Mononuclear cell (primary cell): ENCODE results near the gene ZMYM2. TPM values are rescaled to one million over a fixed set of nuclear protein-coding genes. Genes with fewer than 3 reads are reported as not detected.

Source experiments
- H3K27me3 ChIP-seq: 2 replicates; pipeline ENCODE4 v1.6.0; 2011; ENCODE audit warnings: low read length, control low read depth; ENCODE audit not compliant: insufficient read depth
- H3K4me1 ChIP-seq: 2 replicates; pipeline ENCODE4 v1.5.1; 2011; ENCODE audit warnings: mild to moderate bottlenecking, low read length, control low read depth; ENCODE audit not compliant: insufficient read depth
- H3K4me3 ChIP-seq: 2 replicates; pipeline ENCODE4 v1.5.1; 2011; ENCODE audit warnings: mild to moderate bottlenecking, low read length, moderate library complexity
- H3K9me3 ChIP-seq: 2 replicates; pipeline ENCODE4 v1.5.1; 2011; ENCODE audit warnings: low read depth, mild to moderate bottlenecking, control low read depth, low read length
- total RNA-seq: library from RNA; depleted of rRNA; stranded (reverse); fragments of >200 nt; gene quantifications from one replicate; pipeline ENCODE4 v1.2.3, GENCODE V29; 2012

The ZMYM2 gene
- total RNA-seq: 120 TPM

GRCh38 chr13:19958155-19959111 lies at the start of gene ZMYM2:
ZMYM2 (plus strand) TSS chr13:19958727; CDS start chr13:19993073, 34,346 bp downstream.
- peak within 1 kb of the TSS; percentile 73 for H3K4me3 ChIP-seq
- H3K4me1 ChIP-seq: peaks cover 29% of the 10 kb centered on the region
- no peaks in the 10 kb centered on the region for H3K27me3 ChIP-seq
- H3K9me3 ChIP-seq: no peaks in the 10 kb centered on the region

GRCh38 chr13:19910336-19911072 lies 48.0 kb upstream of the ZMYM2 start:
- Histone ChIP-seq H3K4me1 (no peaks in the 10 kb centered on the region), H3K4me3 (no peak overlapping the region), H3K27me3 (no peaks in the 10 kb centered on the region), H3K9me3 (no peaks in the 10 kb centered on the region)

- H3K27me3 ChIP-seq: no peaks in the 10 kb centered on the region
- no peaks in the 10 kb centered on the region for H3K9me3 ChIP-seq
- no peaks in the 10 kb centered on the region for H3K4me1 ChIP-seq
- no peak overlapping the region for H3K4me3 ChIP-seq
These were observed 31.3 kb upstream of the ZMYM2 start for GRCh38 chr13:19927117-19927748.

DNA sequence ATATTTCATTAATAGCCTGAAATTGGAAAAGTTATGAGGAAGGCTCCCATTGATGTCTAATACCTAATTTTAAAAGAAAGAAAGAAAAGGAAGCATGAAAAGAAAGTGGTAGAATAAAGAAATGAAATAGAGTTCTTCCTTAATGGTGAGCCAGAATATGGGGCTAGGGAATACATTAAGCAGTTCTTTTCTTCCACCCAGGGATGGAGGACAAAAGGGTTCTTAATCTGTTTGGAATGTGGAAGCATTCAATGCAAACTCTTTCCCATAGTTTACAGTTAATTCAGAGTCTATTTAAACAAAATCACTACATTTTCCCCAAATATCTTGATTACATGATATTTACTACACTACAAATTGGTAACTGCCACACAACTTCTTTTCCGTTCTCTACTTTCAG lies 18.4 kb upstream of the ZMYM2 start:
- H3K4me3 ChIP-seq: no peak overlapping the region
- no peaks in the 10 kb centered on the region for H3K9me3 ChIP-seq
- no peaks in the 10 kb centered on the region for H3K4me1 ChIP-seq
- peaks cover 3% of the 10 kb centered on the region for H3K27me3 ChIP-seq

- H3K4me1 ChIP-seq: no peaks in the 10 kb centered on the region
- H3K4me3 ChIP-seq: no peak overlapping the region
- no peaks in the 10 kb centered on the region for H3K9me3 ChIP-seq
- H3K27me3 ChIP-seq: no peaks in the 10 kb centered on the region
These were observed 8.2 kb upstream of the ZMYM2 start for GRCh38 chr13:19950374-19950773.

DNA sequence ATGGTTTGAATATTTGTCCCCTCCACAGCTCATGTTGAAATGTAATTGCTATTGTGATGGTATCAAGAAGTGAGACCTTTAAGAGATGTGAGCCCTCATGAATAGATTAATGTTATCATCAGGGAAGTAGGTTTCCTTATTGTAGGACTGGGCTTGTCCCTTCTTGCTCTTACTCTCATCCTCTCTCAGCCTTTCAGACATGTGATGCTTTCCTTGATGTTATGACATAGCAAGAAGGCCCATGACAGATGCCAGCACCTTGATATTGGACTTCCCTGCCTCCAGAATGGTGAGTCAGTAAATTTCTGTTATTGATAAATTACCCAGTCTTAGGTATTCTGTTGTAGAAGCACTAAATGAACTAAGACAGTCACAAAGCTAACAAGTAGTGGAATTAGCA lies 5.7 kb upstream of the ZMYM2 start:
- H3K4me1 ChIP-seq: no peaks in the 10 kb centered on the region
- no peaks in the 10 kb centered on the region for H3K9me3 ChIP-seq
- no peaks in the 10 kb centered on the region for H3K27me3 ChIP-seq
- no peak overlapping the region for H3K4me3 ChIP-seq

DNA sequence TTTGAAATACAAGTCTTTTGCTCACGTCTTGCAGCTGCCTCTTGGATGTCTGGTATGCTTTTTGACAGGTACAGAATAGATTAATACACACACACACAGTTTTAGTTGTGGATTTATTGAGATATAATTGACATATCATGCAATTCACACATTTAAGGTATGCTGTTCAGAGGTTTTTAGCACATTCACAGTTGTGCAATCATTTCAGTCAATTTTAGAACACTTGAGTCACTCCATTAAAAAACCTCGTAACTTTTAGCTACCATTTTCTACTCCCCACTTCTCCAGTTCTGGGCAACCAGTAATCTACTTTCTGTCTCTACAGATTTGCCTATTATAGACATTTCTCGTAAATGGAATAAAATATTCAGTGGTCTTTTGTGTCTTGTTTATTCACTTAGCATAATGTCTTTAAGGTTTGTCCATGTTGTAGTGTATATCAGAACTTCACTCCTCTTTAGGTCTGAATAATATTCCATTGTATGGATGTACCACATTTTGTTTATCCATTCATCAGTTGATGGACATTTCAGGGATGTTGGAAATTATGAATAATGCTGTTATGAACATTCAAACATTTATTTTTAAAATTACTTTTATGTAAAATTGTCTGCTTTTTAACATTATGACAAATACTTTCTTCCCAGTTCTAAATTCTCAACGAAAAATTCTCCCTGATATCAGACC lies 2.5 kb upstream of the ZMYM2 start:
- no peak overlapping the region for H3K4me3 ChIP-seq
- no peaks in the 10 kb centered on the region for H3K27me3 ChIP-seq
- no peaks in the 10 kb centered on the region for H3K9me3 ChIP-seq
- H3K4me1 ChIP-seq: peaks cover 13% of the 10 kb centered on the region

GRCh38 chr13:19957320-19958154 lies 990 bp upstream of the ZMYM2 start:
- H3K9me3 ChIP-seq: no peaks in the 10 kb centered on the region
- peak overlapping the region; percentile 73 for H3K4me3 ChIP-seq
- H3K4me1 ChIP-seq: peaks cover 23% of the 10 kb centered on the region
- H3K27me3 ChIP-seq: no peaks in the 10 kb centered on the region

GRCh38 chr13:19959141-19959830 lies 759 bp downstream of the ZMYM2 start:
- H3K4me1 ChIP-seq: peaks cover 33% of the 10 kb centered on the region
- H3K9me3 ChIP-seq: no peaks in the 10 kb centered on the region
- H3K27me3 ChIP-seq: no peaks in the 10 kb centered on the region
- peak overlapping the region; percentile 73 for H3K4me3 ChIP-seq

GRCh38 chr13:19959831-19960652 lies 1.5 kb downstream of the ZMYM2 start:
- peak overlapping the region; percentile 73 for H3K4me3 ChIP-seq
- H3K27me3 ChIP-seq: no peaks in the 10 kb centered on the region

GRCh38 chr13:19960653-19960976 lies 2.1 kb downstream of the ZMYM2 start:
- no peaks in the 10 kb centered on the region for H3K9me3 ChIP-seq
- H3K4me3 ChIP-seq: no peak overlapping the region
- no peaks in the 10 kb centered on the region for H3K27me3 ChIP-seq
- peaks cover 35% of the 10 kb centered on the region for H3K4me1 ChIP-seq

More at GRCh38 chr13:19959831-19960652, 1.5 kb downstream of the ZMYM2 start:
- Histone ChIP-seq H3K9me3 (no peaks in the 10 kb centered on the region), H3K4me1 (peaks cover 35% of the 10 kb centered on the region)

DNA sequence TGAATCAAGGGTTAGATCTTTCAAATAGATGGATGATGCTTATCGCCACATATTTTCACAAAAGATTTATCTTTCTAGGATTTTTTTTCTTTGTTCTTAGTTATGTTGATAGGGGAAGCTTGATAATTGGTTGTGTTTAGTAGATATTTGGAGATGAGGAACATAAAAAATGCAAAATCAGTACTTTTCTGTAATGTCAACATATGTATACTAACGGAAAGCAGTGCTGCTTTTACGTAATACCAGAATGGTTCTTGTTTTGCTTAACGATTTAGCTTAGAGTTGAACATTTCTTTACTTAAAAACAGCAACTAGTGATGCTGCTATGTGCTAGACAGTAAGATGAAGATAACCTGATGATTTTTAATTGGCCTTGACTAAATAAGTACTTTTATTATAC lies 3.0 kb downstream of the ZMYM2 start:
- Histone ChIP-seq H3K4me3 (no peak overlapping the region), H3K9me3 (no peaks in the 10 kb centered on the region), H3K4me1 (peaks cover 35% of the 10 kb centered on the region)

GRCh38 chr13:19961924-19962323 lies 3.4 kb downstream of the ZMYM2 start:
- Histone ChIP-seq H3K4me1 (peaks cover 35% of the 10 kb centered on the region), H3K4me3 (no peak overlapping the region), H3K9me3 (no peaks in the 10 kb centered on the region), H3K27me3 (no peaks in the 10 kb centered on the region)

More for the DNA sequence above, 3.0 kb downstream of the ZMYM2 start:
- H3K27me3 ChIP-seq: no peaks in the 10 kb centered on the region
